SK-N-SH (cell line): ENCODE results near the gene TYW1.
"Not testable (repeated sequence)": the region's sequence is repeated elsewhere in the genome, so short reads cannot be mapped to it uniquely, and the experiment has no call there.

Source experiments
- CHD2 ChIP-seq: fragments of 150-350 bp; IDR thresholded peaks from 2 replicates; pipeline ENCODE4 v1.6.1; 2018; ENCODE audit warnings: low read length; ENCODE audit not compliant: partially characterized antibody
- FOXJ3 ChIP-seq: sonication (generic); formaldehyde crosslinking; IDR thresholded peaks from 2 replicates; pipeline ENCODE4 v1.5.1; 2020; ENCODE audit warnings: mild to moderate bottlenecking, missing genetic modification reagents
- FOXM1 ChIP-seq: IDR thresholded peaks from 2 replicates; pipeline ENCODE4 v1.4.0; 2012; ENCODE audit warnings: low read depth, mild to moderate bottlenecking
- MAX ChIP-seq: IDR thresholded peaks from 2 replicates; pipeline ENCODE4 v1.4.0; 2012; ENCODE audit warnings: low read depth
- MXI1 ChIP-seq: IDR thresholded peaks from 2 replicates; pipeline ENCODE4 v1.6.1; 2012; ENCODE audit warnings: mild to moderate bottlenecking, low read depth, low read length, improper control_type of control experiment
- RCOR1 ChIP-seq: fragments of 150-350 bp; IDR thresholded peaks from 2 replicates; pipeline ENCODE4 v1.6.1; 2017; ENCODE audit warnings: antibody characterized with exemption, low read length
- SIN3A ChIP-seq: IDR thresholded peaks from 2 replicates; pipeline ENCODE4 v1.6.1; 2012; ENCODE audit warnings: low read depth, mild to moderate bottlenecking, low read length, moderate library complexity, borderline replicate concordance
- TAF1 ChIP-seq: IDR thresholded peaks from 2 replicates; pipeline ENCODE4 v1.6.1; 2012; ENCODE audit warnings: low read depth, mild to moderate bottlenecking, low read length, moderate library complexity, borderline replicate concordance
- YY1 ChIP-seq: IDR thresholded peaks from 2 replicates; pipeline ENCODE4 v1.4.0; 2012; ENCODE audit warnings: low read depth, mild to moderate bottlenecking
- TF ChIP-seq, protein P1 (sequence below): fragments of 150-350 bp; IDR thresholded peaks from 2 replicates; pipeline ENCODE4 v1.6.1; 2017; ENCODE audit warnings: antibody characterized with exemption, low read length, low read depth, borderline replicate concordance
- TF ChIP-seq, protein P2 (sequence below): fragments of 200-600 bp; sonication (generic); IDR thresholded peaks from 2 replicates; pipeline ENCODE4 v1.6.1; 2017; ENCODE audit warnings: antibody characterized with exemption, mild to moderate bottlenecking, moderate library complexity

DNA sequence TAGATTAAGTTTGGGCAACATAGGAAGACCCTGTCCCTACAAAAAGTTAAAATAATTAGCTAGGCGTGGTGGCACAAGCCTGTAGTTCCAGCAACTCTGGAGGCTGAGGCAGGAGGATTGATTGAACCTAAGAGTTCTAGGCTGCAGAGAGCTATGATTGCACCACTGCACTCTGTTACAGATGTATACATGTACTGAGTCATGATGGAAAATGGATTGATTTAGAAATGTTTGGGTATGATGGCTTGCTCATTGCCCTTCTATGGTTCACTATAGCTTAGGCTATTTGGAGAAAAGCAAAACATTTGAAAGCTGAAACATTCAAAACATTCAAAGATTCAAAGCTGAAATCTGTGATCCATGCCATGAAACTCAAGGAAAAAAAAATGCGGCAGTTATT is 17.6 kb upstream of the TYW1 start:
- not testable (repeated sequence) for TF ChIP-seq FOXM1; MAX; SIN3A; YY1; RCOR1; CHD2; FOXJ3 (CRISPR knock-in tag); TAF1; MXI1
- TF ChIP-seq, protein P1, sequence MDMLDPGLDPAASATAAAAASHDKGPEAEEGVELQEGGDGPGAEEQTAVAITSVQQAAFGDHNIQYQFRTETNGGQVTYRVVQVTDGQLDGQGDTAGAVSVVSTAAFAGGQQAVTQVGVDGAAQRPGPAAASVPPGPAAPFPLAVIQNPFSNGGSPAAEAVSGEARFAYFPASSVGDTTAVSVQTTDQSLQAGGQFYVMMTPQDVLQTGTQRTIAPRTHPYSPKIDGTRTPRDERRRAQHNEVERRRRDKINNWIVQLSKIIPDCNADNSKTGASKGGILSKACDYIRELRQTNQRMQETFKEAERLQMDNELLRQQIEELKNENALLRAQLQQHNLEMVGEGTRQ = not testable (repeated sequence)
- TF ChIP-seq, protein P2, sequence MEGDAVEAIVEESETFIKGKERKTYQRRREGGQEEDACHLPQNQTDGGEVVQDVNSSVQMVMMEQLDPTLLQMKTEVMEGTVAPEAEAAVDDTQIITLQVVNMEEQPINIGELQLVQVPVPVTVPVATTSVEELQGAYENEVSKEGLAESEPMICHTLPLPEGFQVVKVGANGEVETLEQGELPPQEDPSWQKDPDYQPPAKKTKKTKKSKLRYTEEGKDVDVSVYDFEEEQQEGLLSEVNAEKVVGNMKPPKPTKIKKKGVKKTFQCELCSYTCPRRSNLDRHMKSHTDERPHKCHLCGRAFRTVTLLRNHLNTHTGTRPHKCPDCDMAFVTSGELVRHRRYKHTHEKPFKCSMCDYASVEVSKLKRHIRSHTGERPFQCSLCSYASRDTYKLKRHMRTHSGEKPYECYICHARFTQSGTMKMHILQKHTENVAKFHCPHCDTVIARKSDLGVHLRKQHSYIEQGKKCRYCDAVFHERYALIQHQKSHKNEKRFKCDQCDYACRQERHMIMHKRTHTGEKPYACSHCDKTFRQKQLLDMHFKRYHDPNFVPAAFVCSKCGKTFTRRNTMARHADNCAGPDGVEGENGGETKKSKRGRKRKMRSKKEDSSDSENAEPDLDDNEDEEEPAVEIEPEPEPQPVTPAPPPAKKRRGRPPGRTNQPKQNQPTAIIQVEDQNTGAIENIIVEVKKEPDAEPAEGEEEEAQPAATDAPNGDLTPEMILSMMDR = not testable (repeated sequence)
